Right cardiac atrium (tissue), 5 donors: Measurements from ENCODE around the gene SRY. TPM values are rescaled to one million over a fixed set of nuclear protein-coding genes. Genes with fewer than 3 reads are reported as not detected.
A peak's percentile ranks its signal among the peaks of the same experiment; 100 is the strongest.
"Not testable (repeated sequence)": the region's sequence is repeated elsewhere in the genome, so short reads cannot be mapped to it uniquely, and the experiment has no call there.

Experiments used
- ATAC-seq, 2 donors: fragments of 200-7000 bp; cut with Tn5 transposase; one replicate each; pipeline versions ENCODE4 v1.8.0 to v1.9.1; 2020; ENCODE audit warnings: moderate library complexity in 2 of 2, mild to moderate bottlenecking in 1 of 2
- DNase-seq, 3 donors: peaks; one replicate each; pipeline ENCODE4 v3.0.0-alpha.2; 2020
- H3K27ac ChIP-seq: one replicate; pipeline ENCODE4 v1.5.1; 2013; ENCODE audit warnings: mild to moderate bottlenecking, low read length, control low read depth, moderate library complexity
- H3K27me3 ChIP-seq: one replicate; pipeline ENCODE4 v1.6.1; 2013; ENCODE audit not compliant: control insufficient read depth, insufficient read depth
- H3K4me1 ChIP-seq: one replicate; pipeline ENCODE4 v1.6.1; 2013; ENCODE audit warnings: low read length; ENCODE audit not compliant: control insufficient read depth, insufficient read depth
- H3K4me3 ChIP-seq: one replicate; pipeline ENCODE4 v1.5.1; 2013; ENCODE audit warnings: low read length, control low read depth
- H3K9me3 ChIP-seq: one replicate; pipeline ENCODE4 v1.6.1; 2013; ENCODE audit warnings: low read length; ENCODE audit not compliant: control insufficient read depth
- WGBS: extraction: QIAGEN DNeasy Blood & Tissue Kit; methylation state at CpG from one replicate; pipeline ENCODE4 v1.1.7; 2013; 5-methylcytosine and 5-hydroxymethylcytosine counted together
- intact Hi-C, 4 donors: fragments of 100-400 bp; cut with DNase I; formaldehyde crosslinking; loops; one replicate each; pipeline versions ENCODE4 v1.11.0 to v1.14.0; 2022 to 2023
- long read RNA-seq, 4 donors: library from polyadenylated mRNA; unstranded; transcript quantifications; one replicate each; pipeline ENCODE4 v2.0.0, GENCODE V29; 2020 to 2021
- polyA plus RNA-seq: library from polyadenylated mRNA; stranded (reverse); fragments of 200-250 nt; gene quantifications from one replicate; pipeline ENCODE4 v1.2.3, GENCODE V29; 2013
- total RNA-seq, 4 donors: library from RNA; stranded (reverse); fragmentation: NEBNext Ultra II Directional; extraction: Animal tissue kit (Norgen Biotek cat#: 25700); gene quantifications; one replicate each; pipeline ENCODE4 v1.2.1, GENCODE V29; 2021
- donor health status: healthy with polysubstance abuse.
- donor health status: DM: no; HTN: yes; CAD: no.
- donor health status: DM: no; HTN: no; CAD: no.
- donor health status: DM: no; HTN: yes; CAD: no; lungs with severe emphysema.
- donor health status: DM: yes; HTN: yes; CAD: no.

The SRY gene
- total RNA-seq (not detected), polyA plus RNA-seq (not detected)
- long read RNA-seq, donor 1: 0 reads
- long read RNA-seq, donor 2: 0 reads
- long read RNA-seq, donor 3: 0 reads
- long read RNA-seq, donor 4: 0 reads

DNA sequence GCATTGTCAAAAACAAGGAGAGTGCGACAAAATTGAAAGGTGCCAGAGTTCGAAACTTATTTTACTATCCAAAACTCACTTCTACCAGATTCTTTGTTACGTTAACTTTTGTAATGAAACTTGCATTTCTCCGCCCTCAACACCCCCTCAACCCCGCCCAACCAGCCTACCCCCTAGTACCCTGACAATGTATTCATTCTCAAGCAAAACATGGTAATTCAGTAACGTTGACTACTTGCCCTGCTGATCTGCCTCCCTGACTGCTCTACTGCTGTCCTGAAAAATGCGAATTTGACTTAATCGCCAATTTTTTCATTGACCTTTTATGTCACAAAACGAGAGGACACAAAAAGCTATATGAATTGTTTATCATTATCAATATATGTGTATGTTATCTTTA lies at the start of gene SRY:
SRY (minus strand) TSS at position 83 of the 400 bp plus-strand sequence; CDS start at position 4, 79 bp downstream.
- Histone ChIP-seq H3K27ac (no peak within 1 kb of the TSS), H3K9me3 (no peaks in the 10 kb centered on the region), H3K4me3 (peak within 1 kb of the TSS; percentile 42), H3K4me1 (no peaks in the 10 kb centered on the region), H3K27me3 (no peaks in the 10 kb centered on the region)
- DNase-seq (no peak), ATAC-seq (no peak)
- WGBS: 6% methylated on average over 9 of the region's 9 CpGs
- intact Hi-C loops: no loop called here

DNA sequence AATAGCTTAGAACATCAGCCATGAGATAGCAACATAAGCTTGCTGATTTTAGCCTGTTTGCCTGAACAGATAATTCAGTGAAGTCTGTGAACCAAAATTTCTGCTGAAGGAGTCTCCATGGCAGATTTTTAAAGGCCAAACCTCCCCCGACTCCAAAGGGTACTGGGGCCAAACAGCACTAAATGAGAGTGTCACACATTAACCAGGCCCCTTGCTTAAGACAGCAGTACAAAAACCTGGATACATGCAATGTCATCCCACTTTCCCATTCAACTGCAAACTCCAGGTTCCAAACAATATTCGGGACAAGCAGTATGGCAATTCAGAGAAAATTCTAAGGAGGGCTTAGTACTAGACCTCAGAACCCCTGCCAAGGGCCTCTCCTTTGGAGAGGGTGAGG lies 49.6 kb upstream of the SRY start:
- Histone ChIP-seq H3K27ac (no peak overlapping the region), H3K27me3 (no peaks in the 10 kb centered on the region), H3K4me3 (no peak overlapping the region), H3K9me3 (no peaks in the 10 kb centered on the region), H3K4me1 (no peaks in the 10 kb centered on the region)
- intact Hi-C loops: no loop called here
- DNase-seq (no peak), ATAC-seq (no peak)
- WGBS: 71% methylated on average over 2 of the region's 2 CpGs

DNA sequence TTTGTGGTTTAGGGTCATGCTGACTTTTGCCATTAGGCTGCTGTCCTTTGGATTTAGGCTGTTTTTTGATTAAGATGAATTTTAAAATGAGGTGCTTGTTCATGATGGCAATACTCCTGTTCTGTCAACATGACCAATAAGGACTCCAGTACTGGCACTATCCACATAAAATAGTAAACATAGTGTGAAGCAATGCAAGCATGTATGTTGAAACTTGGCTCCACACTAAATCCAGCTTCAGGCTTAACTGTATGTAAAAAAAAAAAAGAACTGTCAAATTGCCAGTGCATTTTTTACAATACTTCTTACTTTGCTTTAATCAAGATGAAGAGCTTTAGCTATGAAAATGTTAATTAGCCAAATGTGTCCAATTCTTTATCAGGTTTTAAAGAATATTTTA lies 47.7 kb upstream of the SRY start:
- DNase-seq (no peak), ATAC-seq (no peak)
- H3K27me3 ChIP-seq: no peaks in the 10 kb centered on the region
- H3K9me3 ChIP-seq: no peaks in the 10 kb centered on the region
- no peak overlapping the region for H3K4me3 ChIP-seq
- no peak overlapping the region for H3K27ac ChIP-seq
- intact Hi-C loops: no loop called here
- no peaks in the 10 kb centered on the region for H3K4me1 ChIP-seq

DNA sequence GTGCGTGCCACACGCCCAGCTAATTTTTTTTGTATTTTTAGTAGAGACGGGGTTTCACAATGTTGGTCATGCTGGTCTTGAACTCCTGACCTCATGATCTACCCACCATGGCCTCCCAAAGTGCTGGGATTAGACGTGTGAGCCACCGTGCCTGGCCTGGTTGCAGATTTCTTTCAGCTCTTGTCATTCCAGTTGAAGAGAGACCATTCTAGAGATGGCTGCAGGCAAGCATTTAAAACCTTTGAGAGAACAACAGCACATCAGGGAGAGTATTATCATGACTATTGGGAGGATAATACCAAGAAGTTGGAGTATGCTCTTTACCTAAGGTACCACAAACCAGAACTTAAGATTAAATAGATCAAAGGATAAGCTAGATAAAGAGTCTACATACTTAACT lies 41.0 kb upstream of the SRY start:
- DNase-seq (no peak), ATAC-seq (no peak)
- Histone ChIP-seq H3K27me3 (no peaks in the 10 kb centered on the region), H3K4me3 (no peak overlapping the region), H3K9me3 (no peaks in the 10 kb centered on the region), H3K27ac (no peak overlapping the region), H3K4me1 (no peaks in the 10 kb centered on the region)
- intact Hi-C loops: no loop called here
- 69% methylated on average over 5 of the region's 5 CpGs for WGBS

DNA sequence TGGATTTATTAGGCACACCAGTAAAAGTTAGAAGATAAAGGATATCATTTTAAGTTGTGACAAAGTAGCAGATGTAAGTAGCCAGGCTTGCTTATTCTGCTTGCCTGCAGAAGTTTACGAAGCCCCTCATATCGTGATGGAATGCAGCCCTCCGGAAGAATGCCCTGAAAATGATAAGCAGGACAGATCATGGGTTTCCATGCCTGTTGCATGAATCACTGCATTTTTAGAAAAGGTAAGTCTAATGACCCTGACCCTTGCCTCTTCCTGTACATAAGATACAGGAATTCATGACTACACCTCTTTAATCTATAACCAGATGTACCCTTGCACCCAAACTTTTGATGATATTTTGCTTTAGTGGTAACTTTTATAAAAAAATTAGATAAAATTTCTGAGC lies 37.0 kb upstream of the SRY start:
- no peak for DNase-seq
- no peak for ATAC-seq
- WGBS: 18% methylated on average over 3 of the region's 3 CpGs
- H3K4me1 ChIP-seq: no peaks in the 10 kb centered on the region
- H3K4me3 ChIP-seq: no peak overlapping the region
- H3K9me3 ChIP-seq: no peaks in the 10 kb centered on the region
- no peak overlapping the region for H3K27ac ChIP-seq
- intact Hi-C loops: no loop called here
- no peaks in the 10 kb centered on the region for H3K27me3 ChIP-seq

DNA sequence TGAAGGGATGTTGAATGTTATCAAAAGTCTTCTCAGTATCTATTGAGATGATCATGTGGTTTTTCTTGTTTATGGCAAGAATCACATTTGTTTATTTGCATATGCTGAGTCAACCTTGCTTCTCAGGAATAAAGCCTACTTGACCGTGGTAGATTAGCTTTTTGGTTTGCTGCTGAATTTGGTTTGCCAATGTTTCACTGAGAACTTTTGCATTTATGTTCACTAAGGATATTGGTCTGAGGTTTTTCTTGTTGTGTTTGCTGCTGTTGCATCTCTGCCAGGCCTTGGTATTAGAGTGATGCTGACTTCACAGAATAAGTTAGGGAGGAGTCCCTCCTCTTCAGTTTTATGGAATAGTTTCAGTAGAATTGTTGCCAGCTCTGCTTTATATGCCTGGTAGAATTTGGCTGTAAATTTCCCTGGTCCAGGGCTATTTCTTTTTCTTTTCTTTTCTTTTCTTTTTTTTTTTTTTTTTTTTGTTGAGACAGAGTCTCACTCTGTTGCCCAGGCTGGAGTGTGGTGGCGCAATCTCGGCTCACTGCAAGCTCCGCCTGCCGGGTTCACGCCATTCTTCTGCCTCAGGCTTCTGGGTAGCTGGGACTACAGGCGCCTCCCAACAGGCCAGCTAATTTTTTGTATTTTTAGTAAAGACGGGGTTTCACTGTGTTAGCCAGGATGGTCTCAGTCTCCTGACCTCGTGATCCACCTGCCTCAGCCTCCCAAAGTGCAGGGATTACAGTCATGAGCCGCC lies 29.8 kb upstream of the SRY start:
- H3K4me3 ChIP-seq, H3K4me1 ChIP-seq, H3K27me3 ChIP-seq, intact Hi-C loops, DNase-seq, ATAC-seq, H3K9me3 ChIP-seq, H3K27ac ChIP-seq: not testable (repeated sequence)
- 87% methylated on average over 10 of the region's 10 CpGs for WGBS

DNA sequence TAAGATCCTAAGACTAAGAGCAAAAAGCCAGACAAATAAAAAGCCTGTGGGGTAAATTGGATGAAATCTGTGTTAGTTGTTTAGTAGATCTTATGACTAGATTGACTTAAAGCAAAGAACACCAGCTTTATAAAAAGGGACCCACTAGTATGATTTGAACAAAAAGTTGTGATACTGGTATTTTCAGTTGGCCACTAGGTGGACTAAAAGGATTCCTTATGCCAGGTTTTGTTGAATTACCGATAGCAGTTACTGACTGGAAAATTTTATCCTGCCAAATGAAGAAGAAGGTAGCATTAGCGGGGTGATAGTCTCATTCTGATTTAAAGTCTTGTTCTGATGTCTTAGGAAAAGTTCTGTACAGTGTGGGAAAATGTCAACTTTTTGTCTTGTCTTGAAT lies 12.8 kb upstream of the SRY start:
- Histone ChIP-seq H3K4me3 (no peak overlapping the region), H3K9me3 (no peaks in the 10 kb centered on the region), H3K4me1 (no peaks in the 10 kb centered on the region), H3K27me3 (no peaks in the 10 kb centered on the region), H3K27ac (no peak overlapping the region)
- WGBS: 9% methylated on average over 2 of the region's 2 CpGs
- intact Hi-C loops: no loop called here
- ATAC-seq (no peak), DNase-seq (no peak)

DNA sequence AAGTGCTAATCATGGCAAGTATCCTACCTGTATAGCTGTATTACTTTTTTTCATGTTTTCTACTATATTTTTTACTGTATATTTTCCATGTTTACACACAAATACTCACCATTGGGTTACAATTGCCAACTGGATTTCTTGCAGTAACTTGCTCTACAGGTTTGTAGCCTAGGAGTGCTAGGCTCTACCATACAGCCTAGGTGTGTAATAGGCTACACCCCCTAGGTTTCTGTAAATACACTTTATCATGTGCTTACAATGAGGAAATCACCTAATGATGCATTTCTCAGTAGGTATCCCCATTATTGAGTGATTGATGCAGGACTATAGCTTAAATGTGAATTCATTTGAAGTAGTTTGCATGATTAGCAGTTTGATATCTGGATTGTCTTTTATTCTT lies 10.5 kb upstream of the SRY start:
- Histone ChIP-seq H3K27me3 (no peaks in the 10 kb centered on the region), H3K27ac (no peak overlapping the region), H3K4me1 (no peaks in the 10 kb centered on the region), H3K9me3 (no peaks in the 10 kb centered on the region), H3K4me3 (no peak overlapping the region)
- DNase-seq (no peak), ATAC-seq (no peak)
- intact Hi-C loops: no loop called here

DNA sequence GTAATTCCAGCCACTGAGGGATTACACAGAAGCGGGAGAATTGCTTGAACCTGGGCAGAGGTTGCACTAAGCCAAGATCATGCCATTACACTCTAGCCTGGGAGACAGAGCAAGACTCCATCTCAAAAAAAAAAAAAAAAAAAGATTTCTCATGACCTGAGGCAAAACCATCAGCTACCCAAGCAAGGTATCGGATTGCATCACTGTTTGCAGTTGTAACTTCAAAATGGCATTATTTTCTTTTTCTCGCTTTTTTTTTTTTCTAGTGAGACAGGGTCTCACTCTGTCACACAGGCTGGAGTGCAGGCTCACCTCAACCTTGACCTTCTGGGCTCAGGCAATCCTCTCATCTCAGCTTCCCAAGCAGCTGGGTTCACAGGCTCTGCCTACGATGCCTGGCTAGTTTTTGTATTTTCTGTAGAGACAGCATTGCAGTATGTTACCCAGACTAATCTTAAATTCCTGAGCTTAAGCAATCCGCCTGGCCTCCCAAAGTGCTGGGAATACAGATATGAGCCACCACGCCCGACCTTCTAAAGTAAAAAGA lies 9.6 kb upstream of the SRY start:
- Histone ChIP-seq H3K4me3 (no peak overlapping the region), H3K27ac (no peak overlapping the region), H3K9me3 (no peaks in the 10 kb centered on the region), H3K27me3 (no peaks in the 10 kb centered on the region), H3K4me1 (no peaks in the 10 kb centered on the region)
- no peak for DNase-seq
- intact Hi-C loops: no loop called here
- ATAC-seq: no peak
- 67% methylated on average over 7 of the region's 7 CpGs for WGBS

DNA sequence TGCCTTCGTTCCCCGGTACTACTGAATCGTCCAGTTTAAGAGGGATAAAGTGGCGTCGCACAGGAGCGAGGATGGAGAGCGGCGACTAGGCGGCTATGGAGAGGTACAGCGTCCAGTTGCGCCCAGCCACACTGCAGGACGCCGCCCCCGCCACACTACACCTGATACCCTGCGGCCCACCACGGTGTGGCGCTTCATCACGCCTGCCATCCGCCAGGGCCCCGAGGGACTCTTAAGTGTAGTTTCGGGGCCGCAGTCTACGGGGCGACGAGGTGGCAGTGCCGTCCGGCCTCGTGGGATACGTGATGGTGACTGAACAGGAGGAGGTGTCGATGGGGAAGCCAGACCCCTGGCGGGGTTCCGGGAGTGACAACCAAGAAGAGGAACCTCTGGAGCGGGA lies 2.3 kb upstream of the SRY start:
- ATAC-seq (no peak), DNase-seq (peak in 1 of 3 donors; percentile 26)
- intact Hi-C loops: no loop called here
- no peak overlapping the region for H3K27ac ChIP-seq
- no peak overlapping the region for H3K4me3 ChIP-seq
- H3K9me3 ChIP-seq: no peaks in the 10 kb centered on the region
- H3K4me1 ChIP-seq: no peaks in the 10 kb centered on the region
- no peaks in the 10 kb centered on the region for H3K27me3 ChIP-seq
- 64% methylated on average over 33 of the region's 33 CpGs for WGBS

DNA sequence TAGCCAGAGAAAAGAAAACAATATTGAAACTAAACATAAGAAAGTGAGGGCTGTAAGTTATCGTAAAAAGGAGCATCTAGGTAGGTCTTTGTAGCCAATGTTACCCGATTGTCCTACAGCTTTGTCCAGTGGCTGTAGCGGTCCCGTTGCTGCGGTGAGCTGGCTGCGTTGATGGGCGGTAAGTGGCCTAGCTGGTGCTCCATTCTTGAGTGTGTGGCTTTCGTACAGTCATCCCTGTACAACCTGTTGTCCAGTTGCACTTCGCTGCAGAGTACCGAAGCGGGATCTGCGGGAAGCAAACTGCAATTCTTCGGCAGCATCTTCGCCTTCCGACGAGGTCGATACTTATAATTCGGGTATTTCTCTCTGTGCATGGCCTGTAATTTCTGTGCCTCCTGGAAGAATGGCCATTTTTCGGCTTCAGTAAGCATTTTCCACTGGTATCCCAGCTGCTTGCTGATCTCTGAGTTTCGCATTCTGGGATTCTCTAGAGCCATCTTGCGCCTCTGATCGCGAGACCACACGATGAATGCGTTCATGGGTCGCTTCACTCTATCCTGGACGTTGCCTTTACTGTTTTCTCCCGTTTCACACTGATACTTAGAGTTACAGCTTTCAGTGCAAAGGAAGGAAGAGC lies 488 bp downstream of the SRY start:
- no peak for DNase-seq
- Histone ChIP-seq H3K4me1 (no peaks in the 10 kb centered on the region), H3K4me3 (peak overlapping the region; percentile 42), H3K9me3 (no peaks in the 10 kb centered on the region), H3K27ac (no peak overlapping the region), H3K27me3 (no peaks in the 10 kb centered on the region)
- ATAC-seq: no peak
- intact Hi-C loops: no loop called here
- WGBS: 7% methylated on average over 28 of the region's 28 CpGs
